HepG2 (cell line): ENCODE results near the gene SOWAHD. TPM values are rescaled to one million over a fixed set of nuclear protein-coding genes. Genes with fewer than 3 reads are reported as not detected.

Experiments used
- CHD2 ChIP-seq: IDR thresholded peaks from 2 replicates; pipeline ENCODE4 v1.6.1; 2011; ENCODE audit warnings: low read depth, low read length, improper control_type of control experiment
- ETV6 ChIP-seq: sonication (generic); formaldehyde crosslinking; conservative IDR thresholded peaks from 2 replicates; pipeline ENCODE4 v1.4.0; 2020; ENCODE audit warnings: missing genetic modification reagents
- FOXO1 ChIP-seq: sonication (generic); formaldehyde crosslinking; IDR thresholded peaks from 2 replicates; pipeline ENCODE4 v1.4.0; 2020; ENCODE audit warnings: missing genetic modification reagents
- HNRNPL ChIP-seq: fragments of 200-400 bp; formaldehyde crosslinking; IDR thresholded peaks from 2 replicates; pipeline ENCODE4 v1.6.1; 2017; ENCODE audit warnings: mild to moderate bottlenecking, low read depth, low read length
- KDM6A ChIP-seq: IDR thresholded peaks from 2 replicates; pipeline ENCODE4 v1.6.1; 2016; ENCODE audit warnings: low read depth
- KLF11 ChIP-seq: IDR thresholded peaks from 2 replicates; pipeline ENCODE4 v1.6.1; 2016; ENCODE audit warnings: missing compliant biosample characterization
- NCOA1 ChIP-seq: sonication (generic); formaldehyde crosslinking; IDR thresholded peaks from 2 replicates; pipeline ENCODE4 v1.9.0; 2021; ENCODE audit warnings: missing genetic modification reagents
- NKX3-1 ChIP-seq: sonication (generic); formaldehyde crosslinking; IDR thresholded peaks from 2 replicates; pipeline ENCODE4 v1.5.0; 2020; ENCODE audit warnings: missing genetic modification reagents
- NR3C1 ChIP-seq: sonication (generic); formaldehyde crosslinking; IDR thresholded peaks from 2 replicates; pipeline ENCODE4 v1.4.0; 2020; ENCODE audit warnings: missing genetic modification reagents
- PRMT3 ChIP-seq: sonication (generic); formaldehyde crosslinking; IDR thresholded peaks from 2 replicates; pipeline ENCODE4 v1.8.1; 2022; ENCODE audit warnings: low read depth, mild to moderate bottlenecking, moderate library complexity, missing genetic modification reagents, borderline replicate concordance
- REXO4 ChIP-seq: sonication (generic); formaldehyde crosslinking; IDR thresholded peaks from 2 replicates; pipeline ENCODE4 v1.8.0; 2022; ENCODE audit warnings: missing genetic modification reagents, mild to moderate bottlenecking, borderline replicate concordance
- RXRB ChIP-seq: IDR thresholded peaks from 2 replicates; pipeline ENCODE4 v1.6.1; 2016; ENCODE audit warnings: borderline replicate concordance, missing genetic modification reagents, missing compliant biosample characterization
- SNRNP70 ChIP-seq: fragments of 200-400 bp; formaldehyde crosslinking; IDR thresholded peaks from 2 replicates; pipeline ENCODE4 v1.6.1; 2017; ENCODE audit warnings: mild to moderate bottlenecking, low read depth, low read length, moderate library complexity
- SYNCRIP ChIP-seq: fragments of 200-400 bp; formaldehyde crosslinking; IDR thresholded peaks from 2 replicates; pipeline ENCODE4 v1.6.1; 2018; ENCODE audit warnings: mild to moderate bottlenecking, low read depth, low read length; ENCODE audit not compliant: insufficient read depth
- TBP ChIP-seq: sonication (generic); formaldehyde crosslinking; IDR thresholded peaks from 2 replicates; pipeline ENCODE4 v1.5.0; 2020; ENCODE audit warnings: missing genetic modification reagents
- TBX2 ChIP-seq: sonication (generic); formaldehyde crosslinking; IDR thresholded peaks from 2 replicates; pipeline ENCODE4 v1.5.0; 2020; ENCODE audit warnings: missing genetic modification reagents, mild to moderate bottlenecking, borderline replicate concordance
- TFDP1 ChIP-seq: IDR thresholded peaks from 2 replicates; pipeline ENCODE4 v1.6.1; 2016; ENCODE audit warnings: missing compliant biosample characterization, missing genetic modification reagents, borderline replicate concordance
- ZBTB38 ChIP-seq: sonication (generic); formaldehyde crosslinking; IDR thresholded peaks from 2 replicates; pipeline ENCODE4 v1.5.1; 2020; ENCODE audit warnings: mild to moderate bottlenecking, missing genetic modification reagents
- ZHX2 ChIP-seq, 2 experiments: sonication (generic) in 1 of 2; formaldehyde crosslinking in 1 of 2; IDR thresholded peaks; 2 replicates each; pipeline versions ENCODE4 v1.6.1 to v1.9.0; 2014 to 2022; ENCODE audit warnings: antibody characterized with exemption in 1 of 2, borderline replicate concordance in 1 of 2, inconsistent platforms in 1 of 2, low read depth in 1 of 2, missing genetic modification reagents in 1 of 2
- ZNF235 ChIP-seq: sonication (generic); formaldehyde crosslinking; IDR thresholded peaks from 2 replicates; pipeline ENCODE4 v1.8.1; 2023; ENCODE audit warnings: mild to moderate bottlenecking, missing genetic modification reagents, borderline replicate concordance
- ZNF350 ChIP-seq: sonication (generic); formaldehyde crosslinking; IDR thresholded peaks from 2 replicates; pipeline ENCODE4 v1.4.0; 2020; ENCODE audit warnings: mild to moderate bottlenecking, low read depth, missing genetic modification reagents, borderline replicate concordance
- ZNF547 ChIP-seq: sonication (generic); formaldehyde crosslinking; IDR thresholded peaks from 2 replicates; pipeline ENCODE4 v1.5.1; 2020; ENCODE audit warnings: mild to moderate bottlenecking, missing genetic modification reagents
- ZNF782 ChIP-seq: sonication (generic); formaldehyde crosslinking; IDR thresholded peaks from 2 replicates; pipeline ENCODE4 v1.4.0; 2020; ENCODE audit warnings: missing genetic modification reagents, mild to moderate bottlenecking, borderline replicate concordance
- ZNF83 ChIP-seq: sonication (generic); formaldehyde crosslinking; IDR thresholded peaks from 2 replicates; pipeline ENCODE4 v1.4.0; 2020; ENCODE audit warnings: missing genetic modification reagents, mild to moderate bottlenecking, borderline replicate concordance
- ZNF841 ChIP-seq: sonication (generic); formaldehyde crosslinking; IDR thresholded peaks from 2 replicates; pipeline ENCODE4 v1.8.1; 2023; ENCODE audit warnings: missing genetic modification reagents, borderline replicate concordance
- polyA plus RNA-seq, 8 experiments: library from polyadenylated mRNA; depleted of rRNA in 3 of 8; stranded (reverse) in 7 of 8; unstranded in 1 of 8; fragments of >200 nt; fragmentation: Illumina TruSeq in 4 of 8; extraction: Trizol in 4 of 8; gene quantifications; 2 replicates each; pipeline versions ENCODE4 v1.2.1 to v1.2.3, GENCODE V29; 2011 to 2016; ENCODE audit warnings: low read depth in 4 of 8, missing spikeins in 1 of 8, mixed read lengths in 1 of 8; ENCODE audit not compliant: insufficient read depth in 1 of 8
- total RNA-seq, 5 experiments: library from RNA; depleted of rRNA; stranded (reverse); fragments of >200 nt; fragmentation: Illumina TruSeq; extraction: Trizol; gene quantifications; 2 replicates each; pipeline ENCODE4 v1.2.3, GENCODE V29; 2016; ENCODE audit warnings: low read depth in 1 of 5

SOWAHD gene
- total and polyA plus RNA-seq, 2 of the 13 experiments (the other 11 are each of a cell fraction or from before 2014, with no cell fraction given): 1.0 to 1.3 TPM

GRCh38 chrX:119757979-119758730, at the start of gene SOWAHD (continued):
- TF ChIP-seq REXO4 (CRISPR knock-in tag) (no peak), NCOA1 (no peak), TBX2 (peak; percentile 64; the same call in 1 of the 2 replicates), ZHX2 (IDR thresholded peaks at IDR 0.05; ENCODE audit: low read depth) (no peak), ZHX2 (CRISPR knock-in tag; IDR thresholded peaks at IDR 0.05; ENCODE audit: borderline replicate concordance) (no peak), ETV6 (CRISPR knock-in tag) (no peak), KDM6A (CRISPR knock-in tag) (no peak), TFDP1 (peak; percentile 50; the same call in 1 of the 2 replicates), ZNF350 (CRISPR knock-in tag) (no peak), ZBTB38 (CRISPR knock-in tag) (no peak), TBP (CRISPR knock-in tag) (no peak), ZNF547 (CRISPR knock-in tag) (no peak), CHD2 (no peak), NKX3-1 (CRISPR knock-in tag) (no peak), PRMT3 (CRISPR knock-in tag) (no peak), ZNF83 (CRISPR knock-in tag) (no peak), ZNF841 (no peak), SYNCRIP (no peak), SNRNP70 (no peak), ZNF782 (CRISPR knock-in tag) (peak; percentile 23; the same call in 1 of the 2 replicates), NR3C1 (no peak), KLF11 (CRISPR knock-in tag) (no peak), FOXO1 (no peak), ZNF235 (CRISPR knock-in tag) (no peak), HNRNPL (0 out of 2 replicates have a peak, but pooled peaks have one; percentile 22), RXRB (CRISPR knock-in tag) (peak; percentile 72)
